ACHN (cell line): ENCODE measurements around the gene TRAF3.

Experiments
- DNase-seq: peaks from one replicate; pipeline ENCODE4 v3.0.0-alpha.2; 2015
- in situ Hi-C: cut with HindIII; loops from 2 replicates; pipeline ENCODE4 v1.10.0; 2017; ENCODE audit warnings: low sequenced_read_pairs, low pct_ligation_motif_present, low pct_unique_long_range_greater_than_20kb

Gene TRAF3

GRCh38 chr14:102776761-102777710 is at the start of gene TRAF3:
Gene TRAF3, plus strand, starts transcription at chr14:102777449. Its CDS starts 92,753 bp downstream, at chr14:102870202.
- DNase-seq = peak; percentile 50
- in situ Hi-C loops = no loop called here

- no peak for DNase-seq
- in situ Hi-C loops = no loop called here
These were observed 48.7 kb upstream of the TRAF3 start for GRCh38 chr14:102728501-102728900.

- DNase-seq = no peak
- in situ Hi-C loops = no loop called here
These were observed 48.0 kb upstream of the TRAF3 start for GRCh38 chr14:102729268-102729667.

GRCh38 chr14:102729825-102730224 is 47.4 kb upstream of the TRAF3 start:
- DNase-seq = no peak
- in situ Hi-C loops = no loop called here

- DNase-seq = no peak
- in situ Hi-C loops = no loop called here
These were observed 46.0 kb upstream of the TRAF3 start for GRCh38 chr14:102731101-102731870.

GRCh38 chr14:102731871-102732800 is 45.1 kb upstream of the TRAF3 start:
- in situ Hi-C loops = no loop called here
- DNase-seq = no peak

GRCh38 chr14:102732924-102733323 is 44.3 kb upstream of the TRAF3 start:
- in situ Hi-C loops = no loop called here
- DNase-seq = no peak

GRCh38 chr14:102733326-102733725 is 43.9 kb upstream of the TRAF3 start:
- in situ Hi-C loops = no loop called here
- DNase-seq = no peak

- no peak for DNase-seq
- in situ Hi-C loops = no loop called here
These were observed 42.8 kb upstream of the TRAF3 start for GRCh38 chr14:102734436-102734835.

GRCh38 chr14:102736956-102737355 is 40.3 kb upstream of the TRAF3 start:
- DNase-seq = no peak
- in situ Hi-C loops = no loop called here

- in situ Hi-C loops = no loop called here
- DNase-seq = no peak
These were observed 39.6 kb upstream of the TRAF3 start for GRCh38 chr14:102737402-102738372.

- in situ Hi-C loops = no loop called here
- DNase-seq = no peak
These were observed 38.7 kb upstream of the TRAF3 start for GRCh38 chr14:102738373-102739189.

- in situ Hi-C loops = no loop called here
- DNase-seq = no peak
These were observed 38.1 kb upstream of the TRAF3 start for GRCh38 chr14:102739190-102739469.

- in situ Hi-C loops = no loop called here
- DNase-seq = no peak
These were observed 30.4 kb upstream of the TRAF3 start for GRCh38 chr14:102746634-102747438.

GRCh38 chr14:102748806-102749205 is 28.4 kb upstream of the TRAF3 start:
- in situ Hi-C loops = no loop called here
- no peak for DNase-seq
